ENCODE data around the gene PPP1R2C. TPM values are rescaled to one million over a fixed set of nuclear protein-coding genes. Genes with fewer than 3 reads are reported as not detected.

The PPP1R2C gene
- polyA plus RNA-seq, 1 donor from 2014 or later, result not detected

GRCh38 chrX:42759881-42760280 lies 18.1 kb downstream of the PPP1R2C start:
- Histone ChIP-seq H3K27ac (ENCODE audit: low read length) (no peak overlapping the region), H2AFZ (ENCODE audit: low read depth, low read length) (no peak overlapping the region), H3K36me3 (ENCODE audit: insufficient read depth, low read length) (no peaks in the 10 kb centered on the region), H3K9me2 (ENCODE audit: insufficient read depth, low read length) (no peaks in the 10 kb centered on the region), H3K4me2 (ENCODE audit: low read length) (no peak overlapping the region), H3F3A (ENCODE audit: insufficient read depth, low read length, poor library complexity, severe bottlenecking) (no peaks in the 10 kb centered on the region), H3K79me2 (replicated peaks; ENCODE audit: insufficient read depth, low read length) (no peaks in the 10 kb centered on the region), H4K20me1 (ENCODE audit: insufficient read depth) (no peaks in the 10 kb centered on the region), H3K9me3 (ENCODE audit: low read length) (no peaks in the 10 kb centered on the region), H3K27me3 (ENCODE audit: insufficient read depth, low read depth, low read length) (no peaks in the 10 kb centered on the region), H3K9ac (ENCODE audit: low read length) (no peak overlapping the region), H3K4me3 (ENCODE audit: low read length) (no peak overlapping the region)
- no peak for TF ChIP-seq TAF1 (IDR thresholded peaks at IDR 0.05; ENCODE audit: low read depth)
- TF ChIP-seq RAD21 (conservative IDR thresholded peaks at IDR 0.05), result no peak
- no peak for TF ChIP-seq EZH2 (IDR thresholded peaks at IDR 0.05; ENCODE audit: borderline replicate concordance, insufficient read depth, low read length, poor library complexity, severe bottlenecking)
- no peak for TF ChIP-seq POLR2AphosphoS5 (IDR thresholded peaks at IDR 0.05)

GRCh38 chrX:42755815-42756214 lies 22.1 kb downstream of the PPP1R2C start:
- Histone ChIP-seq H3F3A (ENCODE audit: insufficient read depth, low read length, poor library complexity, severe bottlenecking) (no peaks in the 10 kb centered on the region), H3K9me3 (ENCODE audit: low read length) (no peaks in the 10 kb centered on the region), H3K4me3 (ENCODE audit: low read length) (no peak overlapping the region), H3K36me3 (ENCODE audit: insufficient read depth, low read length) (no peaks in the 10 kb centered on the region), H4K20me1 (ENCODE audit: insufficient read depth) (no peaks in the 10 kb centered on the region), H3K79me2 (replicated peaks; ENCODE audit: insufficient read depth, low read length) (no peaks in the 10 kb centered on the region), H2AFZ (ENCODE audit: low read depth, low read length) (no peak overlapping the region), H3K9me2 (ENCODE audit: insufficient read depth, low read length) (no peaks in the 10 kb centered on the region), H3K27ac (ENCODE audit: low read length) (no peak overlapping the region), H3K9ac (ENCODE audit: low read length) (no peak overlapping the region), H3K27me3 (ENCODE audit: insufficient read depth, low read depth, low read length) (no peaks in the 10 kb centered on the region), H3K4me2 (ENCODE audit: low read length) (no peak overlapping the region)
- TF ChIP-seq EZH2 (IDR thresholded peaks at IDR 0.05; ENCODE audit: borderline replicate concordance, insufficient read depth, low read length, poor library complexity, severe bottlenecking), result no peak
- no peak for TF ChIP-seq RAD21 (conservative IDR thresholded peaks at IDR 0.05)

GRCh38 chrX:42754603-42755002 lies 23.4 kb downstream of the PPP1R2C start:
- Histone ChIP-seq H4K20me1 (ENCODE audit: insufficient read depth) (no peaks in the 10 kb centered on the region), H2AFZ (ENCODE audit: low read depth, low read length) (no peak overlapping the region), H3K9me3 (ENCODE audit: low read length) (no peaks in the 10 kb centered on the region), H3K4me3 (ENCODE audit: low read length) (no peak overlapping the region), H3K27me3 (ENCODE audit: insufficient read depth, low read depth, low read length) (no peaks in the 10 kb centered on the region), H3K9me2 (ENCODE audit: insufficient read depth, low read length) (no peaks in the 10 kb centered on the region), H3K36me3 (ENCODE audit: insufficient read depth, low read length) (no peaks in the 10 kb centered on the region), H3K9ac (ENCODE audit: low read length) (no peak overlapping the region), H3K4me2 (ENCODE audit: low read length) (no peak overlapping the region), H3K27ac (ENCODE audit: low read length) (no peak overlapping the region), H3F3A (ENCODE audit: insufficient read depth, low read length, poor library complexity, severe bottlenecking) (no peaks in the 10 kb centered on the region), H3K79me2 (replicated peaks; ENCODE audit: insufficient read depth, low read length) (no peaks in the 10 kb centered on the region)
- no peak for TF ChIP-seq RAD21 (conservative IDR thresholded peaks at IDR 0.05)
- no peak for TF ChIP-seq EZH2 (IDR thresholded peaks at IDR 0.05; ENCODE audit: borderline replicate concordance, insufficient read depth, low read length, poor library complexity, severe bottlenecking)
- TF ChIP-seq CTCF (IDR thresholded peaks at IDR 0.05; ENCODE audit: poor library complexity, severe bottlenecking), result no peak
- TF ChIP-seq MXI1 (conservative IDR thresholded peaks at IDR 0.05; ENCODE audit: poor library complexity, severe bottlenecking), result no peak
- TF ChIP-seq REST (IDR thresholded peaks at IDR 0.05; ENCODE audit: borderline replicate concordance), result no peak
- no peak for TF ChIP-seq SMC3 (conservative IDR thresholded peaks at IDR 0.05; ENCODE audit: poor library complexity)
- TF ChIP-seq TAF1 (IDR thresholded peaks at IDR 0.05; ENCODE audit: low read depth), result no peak
- TF ChIP-seq POLR2AphosphoS5 (IDR thresholded peaks at IDR 0.05), result no peak
- no peak for TF ChIP-seq EP300 (conservative IDR thresholded peaks at IDR 0.05; ENCODE audit: poor library complexity, severe bottlenecking)
